Pancreas (tissue), 10 donors: Measurements from ENCODE around the gene CTIF. TPM values are rescaled to one million over a fixed set of nuclear protein-coding genes. Genes with fewer than 3 reads are reported as not detected.
A peak's percentile ranks its signal among the peaks of the same experiment; 100 is the strongest.

Experiments used
- ATAC-seq, 4 donors: fragments of 200-7000 bp; cut with Tn5 transposase; one replicate each; pipeline versions ENCODE4 v1.8.0 to v1.9.1; 2020; ENCODE audit warnings: mild to moderate bottlenecking in 4 of 4, moderate library complexity in 4 of 4
- DNase-seq, 6 donors: peaks; one replicate each; pipeline ENCODE4 v3.0.0-alpha.2; 2020
- FAIRE-seq: peaks from 2 replicates; lab custom pipeline; 2012; peaks lifted over from hg19 to GRCh38; lab: Jason Lieb, UNC
- H3K27ac ChIP-seq, 4 donors: fragments of 200-600 bp; sonication (generic); 1 replicate in 3 of 4; 2 replicates in 1 of 4; pipeline versions ENCODE4 v1.5.0 to v1.8.0; 2020
- H3K27me3 ChIP-seq, 4 donors: fragments of 200-600 bp; one replicate each; pipeline ENCODE4 v1.8.0; 2021
- H3K36me3 ChIP-seq, 3 donors: fragments of 200-600 bp; sonication (generic) in 1 of 3; one replicate each; pipeline versions ENCODE4 v1.5.0 to v1.8.0; 2020 to 2021
- H3K4me1 ChIP-seq, 3 donors: fragments of 200-600 bp; one replicate each; pipeline ENCODE4 v1.8.0; 2021
- H3K4me3 ChIP-seq, 4 donors: fragments of 200-600 bp; sonication (generic) in 2 of 4; one replicate each; pipeline versions ENCODE4 v1.5.0 to v1.8.0; 2020 to 2021
- H3K9me3 ChIP-seq, 4 donors: fragments of 200-600 bp; one replicate each; pipeline ENCODE4 v1.8.0; 2021
- CTCF ChIP-seq, 4 donors: fragments of 200-600 bp; sonication (generic) in 3 of 4; IDR thresholded peaks; one replicate each; pipeline versions ENCODE4 v1.5.0 to v1.8.0; 2021; ENCODE audit warnings: antibody characterized with exemption in 4 of 4
- WGBS, 2 donors: extraction: QIAGEN DNeasy Blood & Tissue Kit; methylation state at CpG; one replicate each; pipeline ENCODE4 v1.1.7; 2013; 5-methylcytosine and 5-hydroxymethylcytosine counted together
- intact Hi-C, 3 donors: fragments of 100-400 bp; cut with DNase I; formaldehyde crosslinking; loops; one replicate each; pipeline versions ENCODE4 v1.11.1 to v1.14.2; 2022
- polyA plus RNA-seq, 2 donors: library from polyadenylated mRNA; stranded (reverse); fragments of 200-250 nt; gene quantifications; one replicate each; pipeline ENCODE4 v1.2.3, GENCODE V29; 2013
- total RNA-seq, 6 donors: library from RNA; stranded (reverse); fragmentation: NEBNext Ultra II Directional in 4 of 6; extraction: Animal tissue kit (Norgen Biotek cat#: 25700) in 4 of 6; gene quantifications; one replicate each; pipeline versions ENCODE4 v1.2.1 to v1.2.4, GENCODE V29; 2021 to 2023
- donor health status: healthy with polysubstance abuse.
- donor health status: DM: no; HTN: no; CAD: no; lungs with moderate emphysema.
- donor health status: DM: no; HTN: no; CAD: no.
- donor health status: control.
- donor health status: control.
- donor health status: Bipolar disorder and iron deficiency.
- donor health status: DM: yes; HTN: yes; CAD: no.
- donor health status: DM: no; HTN: no; CAD: no.
- donor health status: DM: no; HTN: no; CAD: no.
- donor health status: DM: yes; HTN: yes; CAD: no.

CTIF gene
- total and polyA plus RNA-seq, 8 donors: 15.1 to 27.4 (median 16.7) TPM

- DNase-seq: peak in 1 of 6 donors; percentile 34
- no peak overlapping the region for H3K27ac ChIP-seq
- no peak for TF ChIP-seq CTCF (IDR thresholded peaks at IDR 0.05)
- H3K27me3 ChIP-seq: no peaks in the 10 kb centered on the region
- no peaks in the 10 kb centered on the region for H3K36me3 ChIP-seq
- WGBS, 2 donors: 88 to 91% methylated on average over 24 of the region's 24 CpGs
- no peak overlapping the region for H3K4me3 ChIP-seq
- H3K9me3 ChIP-seq: no peaks in the 10 kb centered on the region
- peaks cover 3 to 15% (median 6%) of the 10 kb centered on the region in 3 donors for H3K4me1 ChIP-seq
- FAIRE-seq: no peak
- ATAC-seq: no peak
- intact Hi-C loops: no loop called here
Measured at GRCh38 chr18:48783616-48784520, 245.0 kb downstream of the CTIF start.

- intact Hi-C loops: no loop called here
- no peak for FAIRE-seq
Measured at GRCh38 chr18:48784656-48785055, 245.8 kb downstream of the CTIF start.

GRCh38 chr18:48785091-48785614 lies 246.3 kb downstream of the CTIF start:
- WGBS, 2 donors: 74 to 77% methylated on average over 5 of the region's 5 CpGs
- Histone ChIP-seq H3K27ac (no peak overlapping the region), H3K36me3 (no peaks in the 10 kb centered on the region), H3K9me3 (no peaks in the 10 kb centered on the region), H3K27me3 (no peaks in the 10 kb centered on the region), H3K4me1 (peaks cover 3 to 15% (median 6%) of the 10 kb centered on the region in 3 donors), H3K4me3 (no peak overlapping the region)
- ATAC-seq: peak in 1 of 4 donors; percentile 4
- TF ChIP-seq CTCF (IDR thresholded peaks at IDR 0.05): no peak
- intact Hi-C loops: no loop called here
- peak in 2 of 6 donors; percentile 19 to 24 for DNase-seq
- FAIRE-seq: no peak

More at GRCh38 chr18:48784656-48785055, 245.8 kb downstream of the CTIF start:
- no peak for TF ChIP-seq CTCF (IDR thresholded peaks at IDR 0.05)
- H3K27ac ChIP-seq: no peak overlapping the region
- no peaks in the 10 kb centered on the region for H3K9me3 ChIP-seq
- H3K27me3 ChIP-seq: no peaks in the 10 kb centered on the region
- ATAC-seq (no peak), DNase-seq (peak in 2 of 6 donors; percentile 18 to 19)
- 84 to 88% methylated on average over 5 of the region's 5 CpGs for WGBS, 2 donors
- H3K4me3 ChIP-seq: no peak overlapping the region
- no peaks in the 10 kb centered on the region for H3K36me3 ChIP-seq
- H3K4me1 ChIP-seq: peaks cover 3 to 15% (median 6%) of the 10 kb centered on the region in 3 donors

GRCh38 chr18:48785736-48786454 lies 247.1 kb downstream of the CTIF start:
- no peak for ATAC-seq
- H3K4me1 ChIP-seq: peaks cover 3 to 9% (median 6%) of the 10 kb centered on the region in 3 donors
- intact Hi-C loops: no loop called here
- no peak for TF ChIP-seq CTCF (IDR thresholded peaks at IDR 0.05)
- no peaks in the 10 kb centered on the region for H3K36me3 ChIP-seq
- H3K27me3 ChIP-seq: no peaks in the 10 kb centered on the region
- no peak overlapping the region for H3K27ac ChIP-seq
- peak in 2 of 6 donors; percentile 13 to 28 for DNase-seq
- no peak for FAIRE-seq
- WGBS, 2 donors: 87 to 92% methylated on average over 12 of the region's 12 CpGs
- H3K9me3 ChIP-seq: no peaks in the 10 kb centered on the region
- no peak overlapping the region for H3K4me3 ChIP-seq
